Measurements from ENCODE around the gene CTXND1.
"Not testable (repeated sequence)": the region's sequence is repeated elsewhere in the genome, so short reads cannot be mapped to it uniquely, and the experiment has no call there.

CTXND1 gene

GRCh38 chr15:80252121-80252518 is at the start of gene CTXND1:
CTXND1 (minus strand) TSS chr15:80252213; CDS start chr15:80201949, 50,264 bp downstream.
- DNase-seq, result no peak

DNA sequence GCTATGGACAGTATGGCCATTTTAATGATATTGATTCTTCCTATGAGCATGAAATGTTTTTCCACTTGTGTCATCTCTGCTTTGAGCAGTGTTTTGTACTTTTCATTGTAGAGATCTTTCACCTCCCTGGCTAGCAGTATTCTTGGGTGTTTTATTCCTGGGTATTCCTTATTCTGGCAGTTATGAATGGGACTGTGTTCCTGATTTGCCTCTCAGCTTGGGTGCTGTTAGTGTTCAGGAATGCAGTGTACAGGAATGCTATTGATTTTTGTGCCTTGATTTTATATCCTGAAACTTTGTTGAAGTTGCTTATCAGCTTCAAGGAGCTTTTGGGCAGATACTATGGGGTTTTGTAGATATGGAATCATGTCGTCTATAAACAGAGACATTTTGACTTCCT is 49.5 kb upstream of the CTXND1 start:
- no peak for DNase-seq

GRCh38 chr15:80295777-80296176 is 43.8 kb upstream of the CTXND1 start:
- not testable (repeated sequence) for DNase-seq

- DNase-seq, result no peak
Observed at GRCh38 chr15:80292079-80292478, 40.1 kb upstream of the CTXND1 start.

- not testable (repeated sequence) for DNase-seq
Observed at GRCh38 chr15:80290891-80291290, 38.9 kb upstream of the CTXND1 start.

- no peak for DNase-seq
Observed at GRCh38 chr15:80289528-80290495, 37.8 kb upstream of the CTXND1 start.

DNA sequence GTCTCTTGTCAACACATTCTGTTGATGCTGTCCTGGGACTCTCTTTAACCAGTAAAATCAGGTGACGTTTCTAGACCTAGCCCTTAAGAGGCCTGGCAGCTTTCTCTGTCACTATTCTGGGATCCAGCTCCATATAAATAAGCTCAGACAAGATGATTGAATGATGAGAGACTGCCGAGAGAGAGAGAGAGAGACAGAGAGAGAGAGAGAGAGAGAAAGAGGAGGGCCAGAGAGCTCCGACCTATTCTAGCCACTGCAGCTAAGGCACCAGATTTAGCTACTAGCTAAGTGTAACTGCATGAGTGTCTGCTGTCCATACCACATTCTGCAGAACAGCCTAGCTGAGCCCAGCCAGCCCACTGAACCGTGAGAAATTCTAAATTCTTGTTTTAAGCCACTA is 36.1 kb upstream of the CTXND1 start:
- DNase-seq, result no peak

GRCh38 chr15:80286055-80286454 is 34.0 kb upstream of the CTXND1 start:
- no peak for DNase-seq

- DNase-seq, result no peak
Observed at GRCh38 chr15:80285379-80285778, 33.4 kb upstream of the CTXND1 start.

- no peak for DNase-seq
Observed at GRCh38 chr15:80283531-80283930, 31.5 kb upstream of the CTXND1 start.

DNA sequence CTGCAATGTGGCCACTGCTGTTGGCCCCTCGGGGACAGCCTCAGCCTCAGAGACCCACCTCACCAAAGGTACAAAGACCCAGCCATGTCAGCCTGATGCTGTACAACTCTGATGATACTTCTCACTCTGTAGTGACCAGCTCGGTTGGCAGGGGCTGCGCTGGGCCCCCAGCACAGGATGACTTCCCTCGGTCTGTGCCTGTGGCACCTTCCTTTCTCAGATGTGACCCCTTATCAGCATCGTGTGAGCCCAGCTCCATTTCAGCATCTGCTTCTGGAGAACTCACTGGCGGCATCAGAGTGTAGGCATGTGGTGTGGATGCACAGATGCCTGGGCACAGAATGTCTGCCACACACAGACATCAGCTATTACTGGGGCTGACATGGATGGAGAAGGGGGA is 25.1 kb upstream of the CTXND1 start:
- no peak for DNase-seq

GRCh38 chr15:80275961-80276360 is 23.9 kb upstream of the CTXND1 start:
- DNase-seq, result no peak

DNA sequence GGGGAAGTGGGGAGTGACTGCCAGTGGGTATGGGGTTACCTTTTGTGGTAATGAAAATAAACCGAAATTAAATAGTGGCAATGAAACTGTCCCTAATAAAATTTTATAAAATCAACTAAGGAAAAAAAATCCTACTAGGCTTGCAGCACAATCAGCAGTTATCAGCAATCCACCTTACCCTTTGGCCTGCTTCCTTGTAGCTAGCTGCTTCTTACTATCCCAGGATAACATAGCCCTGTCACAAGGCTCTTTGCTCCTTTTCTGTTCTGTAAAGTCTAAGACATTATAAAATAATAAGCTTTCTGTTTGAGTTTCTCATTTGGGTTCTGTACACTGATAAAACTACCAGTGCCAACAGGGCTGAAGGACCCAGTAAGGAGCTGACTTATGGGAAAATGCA is 23.0 kb upstream of the CTXND1 start:
- no peak for DNase-seq

GRCh38 chr15:80274554-80274953 is 22.5 kb upstream of the CTXND1 start:
- DNase-seq, result no peak

- DNase-seq, result no peak
Observed at GRCh38 chr15:80272987-80273386, 21.0 kb upstream of the CTXND1 start.

- DNase-seq, result no peak
Observed at GRCh38 chr15:80270472-80270871, 18.5 kb upstream of the CTXND1 start.

- no peak for DNase-seq
Observed at GRCh38 chr15:80268101-80268500, 16.1 kb upstream of the CTXND1 start.

DNA sequence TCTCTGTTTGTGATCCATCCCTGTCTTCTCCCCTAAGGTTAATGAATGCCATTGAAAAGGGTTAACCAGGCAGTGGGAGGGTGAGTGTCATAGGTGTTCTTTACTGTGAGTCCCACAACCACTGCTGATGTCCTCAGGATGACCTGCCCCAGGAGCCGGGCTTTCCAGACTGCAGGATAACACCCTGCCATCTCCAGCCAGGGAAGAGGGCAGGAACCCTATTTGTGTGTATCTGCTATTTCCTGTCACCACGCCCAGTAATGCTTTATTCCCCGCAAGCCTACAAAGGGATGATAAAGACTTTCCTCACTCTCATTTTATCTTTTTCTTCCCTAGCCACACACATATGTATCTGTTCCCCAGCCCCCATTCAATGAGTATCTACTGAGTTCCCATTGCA is 15.6 kb upstream of the CTXND1 start:
- no peak for DNase-seq

- DNase-seq, result no peak
Observed at GRCh38 chr15:80266745-80267144, 14.7 kb upstream of the CTXND1 start.

DNA sequence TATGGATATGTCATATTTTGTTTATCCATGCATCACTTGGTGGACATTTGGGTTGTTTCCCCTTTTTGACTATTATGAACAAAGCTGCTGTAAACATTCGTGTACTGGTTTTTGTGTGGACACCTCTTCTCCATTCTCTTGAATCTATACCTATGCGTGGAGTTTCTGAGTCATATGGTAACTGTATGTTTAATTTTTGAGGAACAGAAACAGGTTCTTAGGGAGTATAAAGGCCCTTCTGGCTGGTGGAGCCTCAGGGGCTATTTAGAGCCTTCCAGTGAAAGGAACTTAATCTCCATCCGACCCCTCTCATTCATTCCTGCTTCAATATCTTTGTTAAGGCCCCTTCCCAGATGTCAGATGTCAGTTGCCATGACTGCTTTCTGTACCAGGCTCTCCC is 14.1 kb upstream of the CTXND1 start:
- no peak for DNase-seq

DNA sequence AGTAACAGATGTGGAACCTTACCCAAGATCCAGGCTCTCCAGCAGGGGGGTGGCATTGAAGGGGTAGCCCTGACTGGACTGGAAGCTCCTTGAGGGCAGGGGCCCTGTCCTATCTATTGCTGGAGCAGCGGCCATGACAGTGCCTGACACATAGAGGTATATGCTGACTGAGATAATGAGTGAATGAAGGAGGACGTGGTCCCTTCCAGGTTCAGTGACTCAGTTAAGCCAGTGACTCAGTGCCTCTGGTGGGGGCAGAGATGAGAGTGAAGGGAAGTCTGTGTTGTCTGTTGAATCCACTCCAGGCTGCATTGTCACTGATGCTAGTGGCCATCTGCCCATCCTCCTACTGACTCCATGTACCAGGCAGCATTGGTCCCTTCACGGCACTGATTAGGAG is 13.0 kb upstream of the CTXND1 start:
- no peak for DNase-seq

GRCh38 chr15:80264031-80264430 is 12.0 kb upstream of the CTXND1 start:
- no peak for DNase-seq

DNA sequence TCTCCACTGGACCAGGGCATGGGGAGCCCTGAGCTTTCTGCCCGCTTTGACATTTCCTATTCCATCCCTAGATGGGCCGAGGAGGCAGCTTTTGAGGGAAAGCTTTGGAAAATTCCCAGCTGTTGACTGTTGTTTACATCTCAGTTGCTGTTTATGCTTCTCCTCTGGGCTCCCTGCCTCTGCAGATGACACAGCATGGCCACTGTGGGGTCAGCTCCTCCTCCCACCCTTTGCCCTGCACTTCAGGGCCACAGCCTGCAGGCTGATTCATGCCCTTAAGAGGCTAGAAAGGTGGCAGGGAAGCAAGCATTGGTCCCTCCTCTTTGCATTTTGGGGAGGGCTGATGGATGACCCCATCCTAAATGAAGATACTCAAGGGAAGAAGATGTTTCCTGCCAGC is 8.5 kb upstream of the CTXND1 start:
- no peak for DNase-seq

GRCh38 chr15:80259942-80260510 is 8.0 kb upstream of the CTXND1 start:
- no peak for DNase-seq

Measured in NCI-H1048 (cell line).